ENCODE measurements around the gene ERAS.

ERAS gene

GRCh38 chrX:48792219-48792618, 34.1 kb upstream of the ERAS start:
- Histone ChIP-seq H3K27ac (ENCODE audit: low read depth, low read length) (no peak overlapping the region), H2BK15ac (replicated peaks; ENCODE audit: low read depth) (no peak overlapping the region), H3K56ac (ENCODE audit: low read length) (no peak overlapping the region), H3K4me3 (ENCODE audit: low read length) (no peak overlapping the region), H3K36me3 (ENCODE audit: control insufficient read depth, insufficient read depth, low read length) (no peaks in the 10 kb centered on the region), H2BK120ac (ENCODE audit: low read depth, low read length) (no peak overlapping the region), H4K5ac (ENCODE audit: low read length) (no peak overlapping the region), H3K79me2 (ENCODE audit: control insufficient read depth, insufficient read depth, low read length) (no peaks in the 10 kb centered on the region), H3K27me3 (ENCODE audit: insufficient read depth, low read length, poor library complexity) (no peaks in the 10 kb centered on the region), H3K79me1 (ENCODE audit: low read length) (no peaks in the 10 kb centered on the region), H3K18ac (ENCODE audit: low read length) (no peak overlapping the region), H3K4me2 (ENCODE audit: low read length) (no peak overlapping the region), H3K9ac (ENCODE audit: low read length) (no peak overlapping the region), H2AK5ac (ENCODE audit: low read length) (no peak overlapping the region), H3K4me1 (ENCODE audit: control insufficient read depth, low read depth, low read length) (no peaks in the 10 kb centered on the region), H3K23ac (ENCODE audit: low read length) (no peak overlapping the region), H3K4ac (ENCODE audit: low read depth, low read length) (no peak overlapping the region), H2BK5ac (ENCODE audit: low read length) (no peak overlapping the region), H4K8ac (ENCODE audit: low read depth, low read length) (no peak overlapping the region)
- DNase-seq, result no peak
- WGBS (ENCODE audit: extremely low coverage, insufficient coverage, low lambda C conversion rate), result no CpG with 5 or more reads among the region's 7 CpGs

GRCh38 chrX:48793935-48794334, 32.4 kb upstream of the ERAS start:
- Histone ChIP-seq H4K5ac (ENCODE audit: low read length) (no peak overlapping the region), H3K9ac (ENCODE audit: low read length) (no peak overlapping the region), H2BK15ac (replicated peaks; ENCODE audit: low read depth) (no peak overlapping the region), H4K8ac (ENCODE audit: low read depth, low read length) (no peak overlapping the region), H3K36me3 (ENCODE audit: control insufficient read depth, insufficient read depth, low read length) (no peaks in the 10 kb centered on the region), H3K79me1 (ENCODE audit: low read length) (no peaks in the 10 kb centered on the region), H2AK5ac (ENCODE audit: low read length) (no peak overlapping the region), H3K4ac (ENCODE audit: low read depth, low read length) (no peak overlapping the region), H3K4me1 (ENCODE audit: control insufficient read depth, low read depth, low read length) (no peaks in the 10 kb centered on the region), H3K23ac (ENCODE audit: low read length) (no peak overlapping the region), H3K4me2 (ENCODE audit: low read length) (no peak overlapping the region), H3K18ac (ENCODE audit: low read length) (no peak overlapping the region), H3K27me3 (ENCODE audit: insufficient read depth, low read length, poor library complexity) (no peaks in the 10 kb centered on the region), H3K56ac (ENCODE audit: low read length) (no peak overlapping the region), H3K27ac (ENCODE audit: low read depth, low read length) (no peak overlapping the region), H3K4me3 (ENCODE audit: low read length) (no peak overlapping the region), H2BK120ac (ENCODE audit: low read depth, low read length) (no peak overlapping the region), H3K79me2 (ENCODE audit: control insufficient read depth, insufficient read depth, low read length) (no peaks in the 10 kb centered on the region), H2BK5ac (ENCODE audit: low read length) (no peak overlapping the region)
- no peak for DNase-seq
- WGBS (ENCODE audit: extremely low coverage, insufficient coverage, low lambda C conversion rate), result no CpG with 5 or more reads among the region's 4 CpGs

- H3K18ac ChIP-seq (ENCODE audit: low read length), result no peak overlapping the region
- no peak overlapping the region for H3K9ac ChIP-seq (ENCODE audit: low read length)
- H3K23ac ChIP-seq (ENCODE audit: low read length), result no peak overlapping the region
- no peaks in the 10 kb centered on the region for H3K36me3 ChIP-seq (ENCODE audit: control insufficient read depth, insufficient read depth, low read length)
- no peak overlapping the region for H2BK120ac ChIP-seq (ENCODE audit: low read depth, low read length)
- no peak overlapping the region for H2BK5ac ChIP-seq (ENCODE audit: low read length)
- no peak overlapping the region for H3K4me2 ChIP-seq (ENCODE audit: low read length)
- H3K4me1 ChIP-seq (ENCODE audit: control insufficient read depth, low read depth, low read length), result no peaks in the 10 kb centered on the region
- no peak overlapping the region for H3K27ac ChIP-seq (ENCODE audit: low read depth, low read length)
- no peak overlapping the region for H2BK15ac ChIP-seq (replicated peaks; ENCODE audit: low read depth)
- no peaks in the 10 kb centered on the region for H3K27me3 ChIP-seq (ENCODE audit: insufficient read depth, low read length, poor library complexity)
- no peak overlapping the region for H3K4me3 ChIP-seq (ENCODE audit: low read length)
- DNase-seq, result no peak
- H4K8ac ChIP-seq (ENCODE audit: low read depth, low read length), result no peak overlapping the region
- no peak overlapping the region for H4K5ac ChIP-seq (ENCODE audit: low read length)
- H3K79me1 ChIP-seq (ENCODE audit: low read length), result no peaks in the 10 kb centered on the region
- no CpG with 5 or more reads among the region's 12 CpGs for WGBS (ENCODE audit: extremely low coverage, insufficient coverage, low lambda C conversion rate)
- no peak overlapping the region for H2AK5ac ChIP-seq (ENCODE audit: low read length)
- no peak overlapping the region for H3K4ac ChIP-seq (ENCODE audit: low read depth, low read length)
- no peaks in the 10 kb centered on the region for H3K79me2 ChIP-seq (ENCODE audit: control insufficient read depth, insufficient read depth, low read length)
- no peak overlapping the region for H3K56ac ChIP-seq (ENCODE audit: low read length)
These were observed 31.9 kb upstream of the ERAS start for GRCh38 chrX:48794340-48794910.

GRCh38 chrX:48794911-48795515, 31.3 kb upstream of the ERAS start:
- no peak overlapping the region for H3K9ac ChIP-seq (ENCODE audit: low read length)
- DNase-seq, result peak; percentile 41
- H3K4ac ChIP-seq (ENCODE audit: low read depth, low read length), result no peak overlapping the region
- H3K27me3 ChIP-seq (ENCODE audit: insufficient read depth, low read length, poor library complexity), result no peaks in the 10 kb centered on the region
- H2BK5ac ChIP-seq (ENCODE audit: low read length), result no peak overlapping the region
- H3K4me3 ChIP-seq (ENCODE audit: low read length), result no peak overlapping the region
- no peaks in the 10 kb centered on the region for H3K79me1 ChIP-seq (ENCODE audit: low read length)
- H2BK15ac ChIP-seq (replicated peaks; ENCODE audit: low read depth), result no peak overlapping the region
- no peak overlapping the region for H3K27ac ChIP-seq (ENCODE audit: low read depth, low read length)
- no peak overlapping the region for H3K56ac ChIP-seq (ENCODE audit: low read length)
- H2AK5ac ChIP-seq (ENCODE audit: low read length), result no peak overlapping the region
- no peak overlapping the region for H3K4me2 ChIP-seq (ENCODE audit: low read length)
- no peak overlapping the region for H3K18ac ChIP-seq (ENCODE audit: low read length)
- no peak overlapping the region for H4K5ac ChIP-seq (ENCODE audit: low read length)
- H3K4me1 ChIP-seq (ENCODE audit: control insufficient read depth, low read depth, low read length), result no peaks in the 10 kb centered on the region
- no peaks in the 10 kb centered on the region for H3K79me2 ChIP-seq (ENCODE audit: control insufficient read depth, insufficient read depth, low read length)
- H3K23ac ChIP-seq (ENCODE audit: low read length), result no peak overlapping the region
- no peaks in the 10 kb centered on the region for H3K36me3 ChIP-seq (ENCODE audit: control insufficient read depth, insufficient read depth, low read length)
- WGBS (ENCODE audit: extremely low coverage, insufficient coverage, low lambda C conversion rate), result no CpG with 5 or more reads among the region's 8 CpGs
- no peak overlapping the region for H2BK120ac ChIP-seq (ENCODE audit: low read depth, low read length)
- H4K8ac ChIP-seq (ENCODE audit: low read depth, low read length), result no peak overlapping the region

- Histone ChIP-seq H3K4me3 (ENCODE audit: low read length) (no peak overlapping the region), H3K4me1 (ENCODE audit: control insufficient read depth, low read depth, low read length) (no peaks in the 10 kb centered on the region), H3K4me2 (ENCODE audit: low read length) (no peak overlapping the region), H3K18ac (ENCODE audit: low read length) (no peak overlapping the region), H2BK15ac (replicated peaks; ENCODE audit: low read depth) (no peak overlapping the region), H3K4ac (ENCODE audit: low read depth, low read length) (no peak overlapping the region), H4K8ac (ENCODE audit: low read depth, low read length) (no peak overlapping the region), H3K56ac (ENCODE audit: low read length) (no peak overlapping the region), H3K27me3 (ENCODE audit: insufficient read depth, low read length, poor library complexity) (no peaks in the 10 kb centered on the region), H4K5ac (ENCODE audit: low read length) (no peak overlapping the region), H3K23ac (ENCODE audit: low read length) (no peak overlapping the region), H2AK5ac (ENCODE audit: low read length) (no peak overlapping the region), H2BK5ac (ENCODE audit: low read length) (no peak overlapping the region), H3K79me2 (ENCODE audit: control insufficient read depth, insufficient read depth, low read length) (no peaks in the 10 kb centered on the region), H3K27ac (ENCODE audit: low read depth, low read length) (no peak overlapping the region), H3K9ac (ENCODE audit: low read length) (no peak overlapping the region), H2BK120ac (ENCODE audit: low read depth, low read length) (no peak overlapping the region), H3K36me3 (ENCODE audit: control insufficient read depth, insufficient read depth, low read length) (no peaks in the 10 kb centered on the region), H3K79me1 (ENCODE audit: low read length) (no peaks in the 10 kb centered on the region)
- DNase-seq, result no peak
- WGBS (ENCODE audit: extremely low coverage, insufficient coverage, low lambda C conversion rate), result no CpG with 5 or more reads among the region's 2 CpGs
These were observed 28.0 kb upstream of the ERAS start for GRCh38 chrX:48798318-48798717.
